HepG2 (cell line): ENCODE results near the gene AKAP9. TPM values are rescaled to one million over a fixed set of nuclear protein-coding genes. Genes with fewer than 3 reads are reported as not detected.

Source experiments
- DDIT3 ChIP-seq: sonication (generic); formaldehyde crosslinking; IDR thresholded peaks from 2 replicates; pipeline ENCODE4 v1.4.0; 2020; ENCODE audit warnings: mild to moderate bottlenecking, missing genetic modification reagents
- HDAC1 ChIP-seq: sonication (generic); formaldehyde crosslinking; IDR thresholded peaks from 2 replicates; pipeline ENCODE4 v1.5.1; 2020; ENCODE audit warnings: mild to moderate bottlenecking, missing genetic modification reagents
- HOXA9 ChIP-seq: sonication (generic); formaldehyde crosslinking; IDR thresholded peaks from 2 replicates; pipeline ENCODE4 v1.8.1; 2022; ENCODE audit warnings: missing genetic modification reagents, mild to moderate bottlenecking, moderate library complexity, borderline replicate concordance
- MTA3 ChIP-seq: sonication (generic); formaldehyde crosslinking; IDR thresholded peaks from 2 replicates; pipeline ENCODE4 v1.4.0; 2020; ENCODE audit warnings: missing genetic modification reagents
- MTF1 ChIP-seq: sonication (generic); formaldehyde crosslinking; IDR thresholded peaks from 2 replicates; pipeline ENCODE4 v1.5.0; 2020; ENCODE audit warnings: missing genetic modification reagents
- NFIB ChIP-seq: sonication (generic); formaldehyde crosslinking; IDR thresholded peaks from 2 replicates; pipeline ENCODE4 v1.9.0; 2021; ENCODE audit warnings: missing genetic modification reagents, mild to moderate bottlenecking, borderline replicate concordance
- POGZ ChIP-seq: sonication (generic); formaldehyde crosslinking; IDR thresholded peaks from 2 replicates; pipeline ENCODE4 v1.4.0; 2020; ENCODE audit warnings: mild to moderate bottlenecking, missing genetic modification reagents
- RFX3 ChIP-seq: IDR thresholded peaks from 2 replicates; pipeline ENCODE4 v1.6.1; 2016; ENCODE audit warnings: missing biosample characterization, missing genetic modification reagents
- SOX13 ChIP-seq, 3 experiments: fragments of 450-650 bp in 1 of 3; sonication (generic) in 1 of 3; formaldehyde crosslinking in 1 of 3; IDR thresholded peaks in 2 of 3; conservative IDR thresholded peaks in 1 of 3; 2 replicates each; pipeline versions ENCODE4 v1.5.0 to v1.6.1; 2016 to 2020; ENCODE audit warnings: antibody characterized with exemption in 1 of 3, mild to moderate bottlenecking in 1 of 3, missing compliant biosample characterization in 1 of 3, missing genetic modification reagents in 1 of 3, moderate library complexity in 1 of 3
- SP140L ChIP-seq: sonication (generic); formaldehyde crosslinking; IDR thresholded peaks from 2 replicates; pipeline ENCODE4 v1.4.0; 2020; ENCODE audit warnings: missing genetic modification reagents, borderline replicate concordance
- SP2 ChIP-seq: sonication (generic); formaldehyde crosslinking; IDR thresholded peaks from 2 replicates; pipeline ENCODE4 v1.5.1; 2020; ENCODE audit warnings: mild to moderate bottlenecking, missing genetic modification reagents
- TBP ChIP-seq: sonication (generic); formaldehyde crosslinking; IDR thresholded peaks from 2 replicates; pipeline ENCODE4 v1.5.0; 2020; ENCODE audit warnings: missing genetic modification reagents
- TOPORS ChIP-seq: sonication (generic); formaldehyde crosslinking; IDR thresholded peaks from 2 replicates; pipeline ENCODE4 v1.8.0; 2023; ENCODE audit warnings: mild to moderate bottlenecking, missing genetic modification reagents
- ZBTB21 ChIP-seq: sonication (generic); formaldehyde crosslinking; IDR thresholded peaks from 2 replicates; pipeline ENCODE4 v1.4.0; 2020; ENCODE audit warnings: missing genetic modification reagents
- ZNF136 ChIP-seq: sonication (generic); formaldehyde crosslinking; IDR thresholded peaks from 2 replicates; pipeline ENCODE4 v1.8.1; 2022; ENCODE audit warnings: low read depth, mild to moderate bottlenecking, moderate library complexity, missing genetic modification reagents
- ZNF350 ChIP-seq: sonication (generic); formaldehyde crosslinking; IDR thresholded peaks from 2 replicates; pipeline ENCODE4 v1.4.0; 2020; ENCODE audit warnings: mild to moderate bottlenecking, low read depth, missing genetic modification reagents, borderline replicate concordance
- ZNF382 ChIP-seq: sonication (generic); formaldehyde crosslinking; IDR thresholded peaks from 2 replicates; pipeline ENCODE4 v1.5.0; 2020; ENCODE audit warnings: missing genetic modification reagents, mild to moderate bottlenecking, borderline replicate concordance
- ZNF577 ChIP-seq: sonication (generic); formaldehyde crosslinking; IDR thresholded peaks from 2 replicates; pipeline ENCODE4 v1.4.0; 2020; ENCODE audit warnings: mild to moderate bottlenecking, low read depth, missing genetic modification reagents, borderline replicate concordance
- ZNF775 ChIP-seq: sonication (generic); formaldehyde crosslinking; IDR thresholded peaks from 2 replicates; pipeline ENCODE4 v1.4.0; 2020; ENCODE audit warnings: missing genetic modification reagents, mild to moderate bottlenecking, moderate library complexity, borderline replicate concordance
- ZSCAN30 ChIP-seq: sonication (generic); formaldehyde crosslinking; IDR thresholded peaks from 2 replicates; pipeline ENCODE4 v1.5.0; 2020; ENCODE audit warnings: mild to moderate bottlenecking, missing genetic modification reagents
- polyA plus RNA-seq, 8 experiments: library from polyadenylated mRNA; depleted of rRNA in 3 of 8; stranded (reverse) in 7 of 8; unstranded in 1 of 8; fragments of >200 nt; fragmentation: Illumina TruSeq in 4 of 8; extraction: Trizol in 4 of 8; gene quantifications; 2 replicates each; pipeline versions ENCODE4 v1.2.1 to v1.2.3, GENCODE V29; 2011 to 2016; ENCODE audit warnings: low read depth in 4 of 8, missing spikeins in 1 of 8, mixed read lengths in 1 of 8; ENCODE audit not compliant: insufficient read depth in 1 of 8
- total RNA-seq, 5 experiments: library from RNA; depleted of rRNA; stranded (reverse); fragments of >200 nt; fragmentation: Illumina TruSeq; extraction: Trizol; gene quantifications; 2 replicates each; pipeline ENCODE4 v1.2.3, GENCODE V29; 2016; ENCODE audit warnings: low read depth in 1 of 5
- TF ChIP-seq, protein P1 (sequence below): sonication (generic); formaldehyde crosslinking; IDR thresholded peaks from 2 replicates; pipeline ENCODE4 v1.5.0; 2020; ENCODE audit warnings: missing genetic modification reagents
- TF ChIP-seq, protein P2 (sequence below): sonication (generic); formaldehyde crosslinking; IDR thresholded peaks from 2 replicates; pipeline ENCODE4 v1.4.0; 2020; ENCODE audit warnings: mild to moderate bottlenecking, missing genetic modification reagents, borderline replicate concordance

AKAP9 gene
- total and polyA plus RNA-seq, 2 of the 13 experiments (the other 11 are each of a cell fraction or from before 2014, with no cell fraction given) = 27.6 to 33.1 TPM

GRCh38 chr7:92135052-92135889 lies 194.6 kb downstream of the AKAP9 start (continued):
- TF ChIP-seq MTF1 = no peak
- no peak for TF ChIP-seq ZNF382 (CRISPR knock-in tag)
- TF ChIP-seq POGZ (CRISPR knock-in tag) = no peak
- no peak for TF ChIP-seq ZNF577
- TF ChIP-seq ZNF136 (CRISPR knock-in tag) = 0 out of 2 replicates have a peak, but pooled peaks have one; percentile 4
- TF ChIP-seq SP2 (CRISPR knock-in tag) = no peak
- TF ChIP-seq HOXA9 (CRISPR knock-in tag) = 0 out of 2 replicates have a peak, but pooled peaks have one; percentile 33
- TF ChIP-seq, protein P1, sequence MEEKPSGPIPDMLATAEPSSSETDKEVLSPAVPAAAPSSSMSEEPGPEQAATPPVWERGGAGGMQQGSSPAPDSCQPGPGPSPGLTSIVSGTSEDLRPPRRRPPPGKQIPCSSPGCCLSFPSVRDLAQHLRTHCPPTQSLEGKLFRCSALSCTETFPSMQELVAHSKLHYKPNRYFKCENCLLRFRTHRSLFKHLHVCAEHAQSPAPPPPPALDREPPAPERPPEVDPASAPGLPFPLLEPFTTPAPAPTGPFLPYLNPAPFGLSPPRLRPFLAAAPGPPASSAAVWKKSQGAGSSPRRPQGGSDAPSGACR = no peak
- no peak for TF ChIP-seq MTA3 (CRISPR knock-in tag)
- TF ChIP-seq, protein P2, sequence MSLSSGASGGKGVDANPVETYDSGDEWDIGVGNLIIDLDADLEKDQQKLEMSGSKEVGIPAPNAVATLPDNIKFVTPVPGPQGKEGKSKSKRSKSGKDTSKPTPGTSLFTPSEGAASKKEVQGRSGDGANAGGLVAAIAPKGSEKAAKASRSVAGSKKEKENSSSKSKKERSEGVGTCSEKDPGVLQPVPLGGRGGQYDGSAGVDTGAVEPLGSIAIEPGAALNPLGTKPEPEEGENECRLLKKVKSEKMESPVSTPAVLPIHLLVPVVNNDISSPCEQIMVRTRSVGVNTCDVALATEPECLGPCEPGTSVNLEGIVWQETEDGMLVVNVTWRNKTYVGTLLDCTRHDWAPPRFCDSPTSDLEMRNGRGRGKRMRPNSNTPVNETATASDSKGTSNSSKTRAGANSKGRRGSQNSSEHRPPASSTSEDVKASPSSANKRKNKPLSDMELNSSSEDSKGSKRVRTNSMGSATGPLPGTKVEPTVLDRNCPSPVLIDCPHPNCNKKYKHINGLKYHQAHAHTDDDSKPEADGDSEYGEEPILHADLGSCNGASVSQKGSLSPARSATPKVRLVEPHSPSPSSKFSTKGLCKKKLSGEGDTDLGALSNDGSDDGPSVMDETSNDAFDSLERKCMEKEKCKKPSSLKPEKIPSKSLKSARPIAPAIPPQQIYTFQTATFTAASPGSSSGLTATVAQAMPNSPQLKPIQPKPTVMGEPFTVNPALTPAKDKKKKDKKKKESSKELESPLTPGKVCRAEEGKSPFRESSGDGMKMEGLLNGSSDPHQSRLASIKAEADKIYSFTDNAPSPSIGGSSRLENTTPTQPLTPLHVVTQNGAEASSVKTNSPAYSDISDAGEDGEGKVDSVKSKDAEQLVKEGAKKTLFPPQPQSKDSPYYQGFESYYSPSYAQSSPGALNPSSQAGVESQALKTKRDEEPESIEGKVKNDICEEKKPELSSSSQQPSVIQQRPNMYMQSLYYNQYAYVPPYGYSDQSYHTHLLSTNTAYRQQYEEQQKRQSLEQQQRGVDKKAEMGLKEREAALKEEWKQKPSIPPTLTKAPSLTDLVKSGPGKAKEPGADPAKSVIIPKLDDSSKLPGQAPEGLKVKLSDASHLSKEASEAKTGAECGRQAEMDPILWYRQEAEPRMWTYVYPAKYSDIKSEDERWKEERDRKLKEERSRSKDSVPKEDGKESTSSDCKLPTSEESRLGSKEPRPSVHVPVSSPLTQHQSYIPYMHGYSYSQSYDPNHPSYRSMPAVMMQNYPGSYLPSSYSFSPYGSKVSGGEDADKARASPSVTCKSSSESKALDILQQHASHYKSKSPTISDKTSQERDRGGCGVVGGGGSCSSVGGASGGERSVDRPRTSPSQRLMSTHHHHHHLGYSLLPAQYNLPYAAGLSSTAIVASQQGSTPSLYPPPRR = 0 out of 2 replicates have a peak, but pooled peaks have one; percentile 18
- TF ChIP-seq SP140L = no peak
- TF ChIP-seq HDAC1 (CRISPR knock-in tag) = 0 out of 2 replicates have a peak, but pooled peaks have one; percentile 19
- TF ChIP-seq DDIT3 = no peak
- no peak for TF ChIP-seq ZNF350 (CRISPR knock-in tag)
- 0 out of 2 replicates have a peak, but pooled peaks have one; percentile 50 for TF ChIP-seq ZSCAN30 (CRISPR knock-in tag)
- TF ChIP-seq TBP (CRISPR knock-in tag) = no peak
- TF ChIP-seq RFX3 (CRISPR knock-in tag) = peak; percentile 45; the same call in 1 of the 2 replicates
- TF ChIP-seq SOX13 (IDR thresholded peaks at IDR 0.05) = no peak
- 0 out of 4 replicates have a peak, but pooled peaks of 1 of the 2 experiments have one; percentile 20 for TF ChIP-seq SOX13 (CRISPR knock-in tag; conservative IDR thresholded peaks at IDR 0.05 in 1 of 2, IDR thresholded peaks at IDR 0.05 in 1 of 2)
- no peak for TF ChIP-seq NFIB
- no peak for TF ChIP-seq TOPORS (CRISPR knock-in tag)
- no peak for TF ChIP-seq ZBTB21 (CRISPR knock-in tag)
- TF ChIP-seq ZNF775 (CRISPR knock-in tag) = no peak
